ENCODE data around the gene ZNF804A. TPM values are rescaled to one million over a fixed set of nuclear protein-coding genes. Genes with fewer than 3 reads are reported as not detected.

ZNF804A gene
- total RNA-seq, 1 donor from 2014 or later, result 2.3 TPM

DNA sequence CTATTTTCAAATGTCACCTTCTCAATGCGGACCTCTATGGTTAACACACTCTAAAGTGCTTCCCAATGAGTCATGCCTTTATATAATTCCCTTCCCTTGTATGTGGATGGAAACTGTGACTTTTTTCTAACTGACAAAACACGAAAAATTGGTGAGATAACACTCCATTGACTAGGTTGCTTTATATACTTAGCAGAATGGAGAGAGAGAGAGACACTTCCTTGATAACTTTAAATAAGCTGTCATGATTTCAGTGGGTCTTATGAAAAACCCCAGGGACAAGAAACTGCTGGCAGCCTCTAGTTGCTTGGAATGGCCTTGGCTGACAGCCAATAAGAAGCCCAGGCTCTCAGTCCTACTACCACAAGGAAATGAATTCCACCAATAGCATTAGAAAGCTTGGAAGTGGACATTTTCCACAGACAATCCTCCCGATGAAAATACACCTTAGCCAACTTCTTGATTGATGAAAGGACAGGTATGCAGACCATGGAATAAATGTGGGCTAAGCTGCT lies 322.2 kb downstream of the ZNF804A start:
- ChIA-PET CTCF (no interaction called here), POLR2A (no interaction called here)
- Mint-ChIP-seq H3K27ac (no peak overlapping the region), H3K9me3 (peaks cover 10% of the 10 kb centered on the region), H3K4me1 (no peaks in the 10 kb centered on the region), H3K36me3 (ENCODE audit: low read depth) (no peaks in the 10 kb centered on the region), H3K4me3 (no peak overlapping the region), H3K27me3 (no peaks in the 10 kb centered on the region)
- intact Hi-C loops (cut with micrococcal nuclease), result no loop called here
- no peak for ATAC-seq (ENCODE audit: low read depth)
- TF ChIP-seq, protein P1, sequence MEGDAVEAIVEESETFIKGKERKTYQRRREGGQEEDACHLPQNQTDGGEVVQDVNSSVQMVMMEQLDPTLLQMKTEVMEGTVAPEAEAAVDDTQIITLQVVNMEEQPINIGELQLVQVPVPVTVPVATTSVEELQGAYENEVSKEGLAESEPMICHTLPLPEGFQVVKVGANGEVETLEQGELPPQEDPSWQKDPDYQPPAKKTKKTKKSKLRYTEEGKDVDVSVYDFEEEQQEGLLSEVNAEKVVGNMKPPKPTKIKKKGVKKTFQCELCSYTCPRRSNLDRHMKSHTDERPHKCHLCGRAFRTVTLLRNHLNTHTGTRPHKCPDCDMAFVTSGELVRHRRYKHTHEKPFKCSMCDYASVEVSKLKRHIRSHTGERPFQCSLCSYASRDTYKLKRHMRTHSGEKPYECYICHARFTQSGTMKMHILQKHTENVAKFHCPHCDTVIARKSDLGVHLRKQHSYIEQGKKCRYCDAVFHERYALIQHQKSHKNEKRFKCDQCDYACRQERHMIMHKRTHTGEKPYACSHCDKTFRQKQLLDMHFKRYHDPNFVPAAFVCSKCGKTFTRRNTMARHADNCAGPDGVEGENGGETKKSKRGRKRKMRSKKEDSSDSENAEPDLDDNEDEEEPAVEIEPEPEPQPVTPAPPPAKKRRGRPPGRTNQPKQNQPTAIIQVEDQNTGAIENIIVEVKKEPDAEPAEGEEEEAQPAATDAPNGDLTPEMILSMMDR (IDR thresholded peaks at IDR 0.05), result no peak
- no peak for DNase-seq

DNA sequence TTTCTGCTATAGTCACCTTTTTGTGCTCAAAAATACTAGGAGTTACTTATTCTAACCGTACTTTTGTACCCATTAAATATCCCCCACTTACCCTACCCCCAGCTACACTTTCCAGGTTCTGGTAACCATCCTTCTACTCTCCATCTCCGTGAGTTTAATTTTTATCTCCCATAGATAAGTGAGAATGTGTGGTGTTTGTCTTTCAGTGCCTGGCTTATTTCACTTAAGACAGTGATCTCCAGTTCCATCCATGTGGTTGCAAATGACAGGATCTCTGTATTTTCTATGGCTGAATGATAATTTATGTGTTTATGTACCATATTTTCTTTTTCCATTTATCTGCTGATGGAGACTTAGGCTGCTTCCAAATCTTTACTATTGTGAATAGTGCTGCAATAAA lies 323.3 kb downstream of the ZNF804A start:
- ATAC-seq (ENCODE audit: low read depth) (no peak), DNase-seq (no peak)
- intact Hi-C loops (cut with micrococcal nuclease), result no loop called here
- Mint-ChIP-seq H3K27ac (no peak overlapping the region), H3K9me3 (peaks cover 15% of the 10 kb centered on the region), H3K4me3 (no peak overlapping the region), H3K27me3 (no peaks in the 10 kb centered on the region), H3K4me1 (no peaks in the 10 kb centered on the region), H3K36me3 (ENCODE audit: low read depth) (no peaks in the 10 kb centered on the region)
- CTCF ChIA-PET, result no interaction called here
- TF ChIP-seq, protein P1 (IDR thresholded peaks at IDR 0.05), result no peak
- POLR2A ChIA-PET, result no interaction called here

DNA sequence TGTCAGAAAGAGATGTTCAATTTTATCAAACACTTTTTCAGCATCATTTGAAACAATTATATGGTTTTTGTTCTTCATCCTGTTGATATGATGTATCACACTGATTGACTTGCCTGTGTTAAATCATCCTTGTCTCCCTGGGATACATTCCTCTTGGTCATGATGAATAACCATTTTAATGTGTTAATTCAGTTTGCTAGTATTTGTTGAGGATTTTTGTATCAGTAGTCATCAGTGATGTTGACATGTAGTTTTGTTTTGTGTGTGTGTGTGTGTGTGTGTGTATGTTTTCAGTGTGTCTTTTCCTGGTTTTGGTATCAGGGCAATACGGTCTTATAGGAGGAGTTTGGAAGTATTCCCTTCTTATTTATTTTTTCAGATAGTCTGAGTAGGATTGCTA lies 325.4 kb downstream of the ZNF804A start:
- Mint-ChIP-seq H3K4me1 (no peaks in the 10 kb centered on the region), H3K27ac (no peak overlapping the region), H3K4me3 (no peak overlapping the region), H3K27me3 (no peaks in the 10 kb centered on the region), H3K36me3 (ENCODE audit: low read depth) (no peaks in the 10 kb centered on the region), H3K9me3 (peaks cover 15% of the 10 kb centered on the region)
- TF ChIP-seq, protein P1 (IDR thresholded peaks at IDR 0.05), result no peak
- DNase-seq, result no peak
- POLR2A ChIA-PET, result no interaction called here
- no peak for ATAC-seq (ENCODE audit: low read depth)
- CTCF ChIA-PET, result no interaction called here
- intact Hi-C loops (cut with micrococcal nuclease), result no loop called here

DNA sequence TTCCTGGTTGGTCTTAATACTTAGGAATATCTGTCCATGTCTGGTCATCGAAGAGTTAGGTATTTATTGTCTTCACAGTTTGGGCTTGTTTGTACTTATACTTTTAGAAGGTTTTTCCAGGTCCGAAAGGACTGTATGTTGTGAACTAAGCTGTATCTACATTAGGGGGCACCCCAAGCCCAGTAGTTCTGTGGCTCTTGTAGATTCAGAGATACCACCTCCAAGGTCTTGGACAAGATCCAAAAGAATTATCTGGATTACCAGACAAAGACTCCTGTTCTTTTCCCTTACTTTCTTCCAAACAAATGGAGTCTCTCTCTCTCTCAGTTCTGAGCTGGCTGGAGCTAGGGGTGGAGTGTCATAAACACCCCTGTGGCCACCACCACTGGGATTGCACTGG lies 328.7 kb downstream of the ZNF804A start:
- no peak overlapping the region for H3K4me3 Mint-ChIP-seq

DNA sequence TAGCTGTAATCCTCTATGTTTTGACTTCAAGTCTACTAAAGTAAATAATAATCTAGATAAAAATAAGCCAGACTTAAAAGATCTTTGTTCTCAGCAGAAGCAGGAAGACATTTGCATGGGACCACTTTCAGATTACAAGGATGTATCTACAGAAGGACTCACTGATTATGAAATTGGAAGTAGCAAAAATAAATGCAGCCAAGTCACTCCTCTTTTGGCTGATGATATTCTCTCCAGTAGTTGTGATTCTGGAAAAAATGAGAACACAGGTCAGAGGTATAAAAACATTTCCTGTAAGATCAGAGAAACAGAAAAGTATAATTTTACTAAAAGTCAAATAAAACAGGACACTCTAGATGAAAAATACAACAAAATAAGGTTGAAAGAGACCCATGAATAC lies 338.4 kb downstream of the ZNF804A start:
- no peaks in the 10 kb centered on the region for H3K36me3 Mint-ChIP-seq (ENCODE audit: low read depth)
- TF ChIP-seq, protein P1 (IDR thresholded peaks at IDR 0.05), result no peak
- DNase-seq (no peak), ATAC-seq (ENCODE audit: low read depth) (no peak)
- H3K9me3 Mint-ChIP-seq, result peaks cover 5% of the 10 kb centered on the region
- no peaks in the 10 kb centered on the region for H3K4me1 Mint-ChIP-seq
- CTCF ChIA-PET, result no interaction called here
- H3K27me3 Mint-ChIP-seq, result no peaks in the 10 kb centered on the region
- POLR2A ChIA-PET, result no interaction called here
- intact Hi-C loops (cut with micrococcal nuclease), result no loop called here
- H3K27ac Mint-ChIP-seq, result no peak overlapping the region
- no peak overlapping the region for H3K4me3 Mint-ChIP-seq

More for the DNA sequence above, 328.7 kb downstream of the ZNF804A start:
- Mint-ChIP-seq H3K27ac (no peak overlapping the region), H3K9me3 (peaks cover 15% of the 10 kb centered on the region), H3K27me3 (no peaks in the 10 kb centered on the region), H3K36me3 (ENCODE audit: low read depth) (no peaks in the 10 kb centered on the region), H3K4me1 (no peaks in the 10 kb centered on the region)
- ATAC-seq (ENCODE audit: low read depth) (no peak), DNase-seq (no peak)
- POLR2A ChIA-PET, result no interaction called here
- TF ChIP-seq, protein P1 (IDR thresholded peaks at IDR 0.05), result no peak
- CTCF ChIA-PET, result no interaction called here
- intact Hi-C loops (cut with micrococcal nuclease), result no loop called here

All from activated B cell treated with CpG ODN at 0.5 μM for 24 hours (primary cell).